GM10266 (cell line): Measurements from ENCODE around the gene PHACTR1.

Source experiments
- DNase-seq: peaks from one replicate; pipeline ENCODE4 v3.0.0; 2012; ENCODE audit errors: extremely low spot score
- CTCF ChIP-seq: IDR thresholded peaks from 2 replicates; pipeline ENCODE4 v1.5.1; 2012; ENCODE audit warnings: mild to moderate bottlenecking, low read depth; ENCODE audit not compliant: control insufficient read depth, insufficient read depth; ENCODE audit errors: missing control alignments

The PHACTR1 gene

GRCh38 chr6:13014504-13015378 is 298.2 kb downstream of the PHACTR1 start:
- no peak for DNase-seq
- no peak for TF ChIP-seq CTCF

GRCh38 chr6:13015379-13015681 is 298.8 kb downstream of the PHACTR1 start:
- TF ChIP-seq CTCF = no peak

GRCh38 chr6:13024616-13025015 is 308.0 kb downstream of the PHACTR1 start:
- no peak for DNase-seq
- TF ChIP-seq CTCF = no peak

More at GRCh38 chr6:13015379-13015681, 298.8 kb downstream of the PHACTR1 start:
- no peak for DNase-seq

- DNase-seq = no peak
- TF ChIP-seq CTCF = no peak
These were observed 309.4 kb downstream of the PHACTR1 start for GRCh38 chr6:13025893-13026499.

- TF ChIP-seq CTCF = no peak
- no peak for DNase-seq
These were observed 310.0 kb downstream of the PHACTR1 start for GRCh38 chr6:13026557-13026956.

GRCh38 chr6:13027207-13027606 is 310.6 kb downstream of the PHACTR1 start:
- no peak for TF ChIP-seq CTCF
- DNase-seq = no peak

GRCh38 chr6:13030396-13030795 is 313.8 kb downstream of the PHACTR1 start:
- no peak for DNase-seq
- TF ChIP-seq CTCF = no peak
